Measurements from ENCODE around the gene MKLN1.

GRCh38 chr7:131338691-131339390 lies 11.2 kb downstream of the MKLN1 start:
- TF ChIP-seq, protein P1, sequence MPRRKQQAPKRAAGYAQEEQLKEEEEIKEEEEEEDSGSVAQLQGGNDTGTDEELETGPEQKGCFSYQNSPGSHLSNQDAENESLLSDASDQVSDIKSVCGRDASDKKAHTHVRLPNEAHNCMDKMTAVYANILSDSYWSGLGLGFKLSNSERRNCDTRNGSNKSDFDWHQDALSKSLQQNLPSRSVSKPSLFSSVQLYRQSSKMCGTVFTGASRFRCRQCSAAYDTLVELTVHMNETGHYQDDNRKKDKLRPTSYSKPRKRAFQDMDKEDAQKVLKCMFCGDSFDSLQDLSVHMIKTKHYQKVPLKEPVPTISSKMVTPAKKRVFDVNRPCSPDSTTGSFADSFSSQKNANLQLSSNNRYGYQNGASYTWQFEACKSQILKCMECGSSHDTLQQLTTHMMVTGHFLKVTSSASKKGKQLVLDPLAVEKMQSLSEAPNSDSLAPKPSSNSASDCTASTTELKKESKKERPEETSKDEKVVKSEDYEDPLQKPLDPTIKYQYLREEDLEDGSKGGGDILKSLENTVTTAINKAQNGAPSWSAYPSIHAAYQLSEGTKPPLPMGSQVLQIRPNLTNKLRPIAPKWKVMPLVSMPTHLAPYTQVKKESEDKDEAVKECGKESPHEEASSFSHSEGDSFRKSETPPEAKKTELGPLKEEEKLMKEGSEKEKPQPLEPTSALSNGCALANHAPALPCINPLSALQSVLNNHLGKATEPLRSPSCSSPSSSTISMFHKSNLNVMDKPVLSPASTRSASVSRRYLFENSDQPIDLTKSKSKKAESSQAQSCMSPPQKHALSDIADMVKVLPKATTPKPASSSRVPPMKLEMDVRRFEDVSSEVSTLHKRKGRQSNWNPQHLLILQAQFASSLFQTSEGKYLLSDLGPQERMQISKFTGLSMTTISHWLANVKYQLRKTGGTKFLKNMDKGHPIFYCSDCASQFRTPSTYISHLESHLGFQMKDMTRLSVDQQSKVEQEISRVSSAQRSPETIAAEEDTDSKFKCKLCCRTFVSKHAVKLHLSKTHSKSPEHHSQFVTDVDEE (CRISPR knock-in tag; IDR thresholded peaks at IDR 0.05) = no peak
- TF ChIP-seq ISL1 (CRISPR knock-in tag; IDR thresholded peaks at IDR 0.05) = no peak
- TF ChIP-seq RARB (CRISPR knock-in tag; IDR thresholded peaks at IDR 0.05) = no peak
- TF ChIP-seq, protein P2, sequence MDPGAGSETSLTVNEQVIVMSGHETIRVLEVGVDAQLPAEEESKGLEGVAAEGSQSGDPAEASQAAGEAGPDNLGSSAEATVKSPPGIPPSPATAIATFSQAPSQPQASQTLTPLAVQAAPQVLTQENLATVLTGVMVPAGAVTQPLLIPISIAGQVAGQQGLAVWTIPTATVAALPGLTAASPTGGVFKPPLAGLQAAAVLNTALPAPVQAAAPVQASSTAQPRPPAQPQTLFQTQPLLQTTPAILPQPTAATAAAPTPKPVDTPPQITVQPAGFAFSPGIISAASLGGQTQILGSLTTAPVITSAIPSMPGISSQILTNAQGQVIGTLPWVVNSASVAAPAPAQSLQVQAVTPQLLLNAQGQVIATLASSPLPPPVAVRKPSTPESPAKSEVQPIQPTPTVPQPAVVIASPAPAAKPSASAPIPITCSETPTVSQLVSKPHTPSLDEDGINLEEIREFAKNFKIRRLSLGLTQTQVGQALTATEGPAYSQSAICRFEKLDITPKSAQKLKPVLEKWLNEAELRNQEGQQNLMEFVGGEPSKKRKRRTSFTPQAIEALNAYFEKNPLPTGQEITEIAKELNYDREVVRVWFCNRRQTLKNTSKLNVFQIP (CRISPR knock-in tag; IDR thresholded peaks at IDR 0.05; ENCODE audit: borderline replicate concordance, low read depth) = no peak
- no peak for TF ChIP-seq ZFP3 (CRISPR knock-in tag; IDR thresholded peaks at IDR 0.05)
- TF ChIP-seq ZC3H10 (CRISPR knock-in tag; IDR thresholded peaks at IDR 0.05) = no peak
- TF ChIP-seq TCF4 (CRISPR knock-in tag; IDR thresholded peaks at IDR 0.05; ENCODE audit: borderline replicate concordance) = no peak

Data from SK-N-SH treated with all-trans-retinoic acid at 6 μM for 48 hours (cell line).